Bronchial epithelial cell (primary cell): ENCODE data around the gene FAAH. TPM values are rescaled to one million over a fixed set of nuclear protein-coding genes. Genes with fewer than 3 reads are reported as not detected.
A peak's percentile ranks its signal among the peaks of the same experiment; 100 is the strongest.

Experiments used
- DNase-seq: peaks from one replicate; pipeline ENCODE4 v3.0.0-alpha.2; 2010; ENCODE audit warnings: low read depth
- FAIRE-seq: peaks from 2 replicates; lab custom pipeline; 2011; peaks lifted over from hg19 to GRCh38; lab: Jason Lieb, UNC
- H3K27me3 ChIP-seq: 2 replicates; pipeline ENCODE4 v1.5.1; 2011; ENCODE audit warnings: low read length; ENCODE audit not compliant: control insufficient read depth, insufficient read depth
- H3K36me3 ChIP-seq: 2 replicates; pipeline ENCODE4 v1.5.1; 2011; ENCODE audit warnings: low read length; ENCODE audit not compliant: control insufficient read depth, insufficient read depth
- H3K4me3 ChIP-seq: 2 replicates; pipeline ENCODE4 v1.5.1; 2011; ENCODE audit warnings: mild to moderate bottlenecking, low read depth, low read length, control low read depth
- CTCF ChIP-seq: IDR thresholded peaks from 2 replicates; pipeline ENCODE4 v1.5.1; 2011; ENCODE audit warnings: mild to moderate bottlenecking, moderate library complexity, low read length, control low read depth, inconsistent platforms; ENCODE audit not compliant: insufficient read depth, severe bottlenecking
- total RNA-seq: library from RNA; depleted of rRNA; stranded (reverse); fragments of >200 nt; gene quantifications from 2 replicates; pipeline ENCODE4 v1.2.1, GENCODE V29; 2014

The FAAH gene
- total RNA-seq, 1 donor from 2014 or later = 10.5 TPM

DNA sequence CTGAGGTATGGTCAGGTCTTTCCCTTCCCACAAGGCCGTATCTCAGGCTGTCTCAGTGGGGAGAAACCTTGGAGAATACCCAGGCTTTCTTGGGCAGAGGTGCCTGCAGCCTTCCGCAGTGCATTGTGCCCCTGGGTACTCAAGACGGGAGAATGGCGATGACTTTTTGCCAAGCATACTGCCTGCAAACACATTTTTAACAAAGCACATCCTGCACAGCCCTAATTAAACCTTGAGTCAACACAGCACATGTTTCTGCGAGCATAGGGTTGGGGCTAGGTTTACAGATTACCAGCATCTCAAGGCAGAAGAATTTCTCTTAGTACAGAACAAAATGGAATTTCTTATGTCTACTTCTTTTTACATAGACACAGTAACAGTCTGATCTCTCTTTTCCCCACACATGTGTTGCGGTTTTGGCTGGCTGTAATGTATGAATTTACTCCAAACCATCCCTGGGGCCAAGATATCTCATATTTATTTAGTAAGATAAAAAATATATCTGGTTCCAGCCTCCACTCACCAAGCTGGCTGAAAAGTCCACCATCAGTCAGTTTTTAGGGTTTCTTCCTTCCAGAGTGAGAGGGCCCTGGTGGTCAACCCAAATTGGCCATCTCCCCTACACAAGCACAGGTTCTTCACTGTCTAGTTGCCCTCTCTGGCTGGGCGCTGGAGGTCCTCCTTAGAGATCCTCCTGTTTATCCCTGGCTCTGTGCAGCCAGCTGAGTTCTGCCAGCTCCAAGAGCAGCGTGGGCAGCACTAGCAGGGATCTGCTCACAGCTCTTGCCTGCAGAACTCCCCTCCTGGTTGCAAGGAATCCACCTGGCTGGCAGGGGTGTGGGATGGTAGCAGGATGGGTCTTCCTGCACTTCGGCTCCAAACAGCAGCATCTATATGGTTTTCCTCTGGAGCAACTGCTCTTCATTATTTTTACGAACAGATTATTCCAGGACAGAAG, 2.6 kb downstream of the FAAH start:
- no peak for FAIRE-seq
- Histone ChIP-seq H3K27me3 (no peaks in the 10 kb centered on the region), H3K4me3 (no peak overlapping the region), H3K36me3 (no peaks in the 10 kb centered on the region)
- peak; percentile 46 for DNase-seq
- no peak for TF ChIP-seq CTCF

DNA sequence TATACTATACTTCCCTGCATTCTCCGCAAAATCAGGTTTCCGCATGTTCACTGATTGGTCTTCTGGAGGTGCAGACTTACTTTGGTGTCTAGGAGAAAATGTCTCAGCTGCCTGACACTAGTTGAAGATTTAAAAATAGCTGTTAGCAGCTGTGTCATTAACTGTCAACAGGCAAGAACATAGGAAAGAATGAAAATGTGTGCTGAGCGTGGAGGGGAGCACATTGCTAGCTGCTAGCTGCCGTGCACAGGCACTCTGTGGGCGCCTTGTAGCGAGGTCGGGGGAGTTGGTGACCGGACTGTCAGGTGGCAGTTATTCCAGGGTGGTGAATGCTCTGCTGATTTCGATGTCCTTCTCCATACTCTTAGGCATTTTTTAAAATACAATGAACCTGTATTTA, 5.2 kb downstream of the FAAH start:
- no peak for FAIRE-seq
- DNase-seq = no peak
- Histone ChIP-seq H3K27me3 (no peaks in the 10 kb centered on the region), H3K36me3 (no peaks in the 10 kb centered on the region), H3K4me3 (no peak overlapping the region)
- TF ChIP-seq CTCF = no peak

GRCh38 chr1:46400421-46400820, 6.3 kb downstream of the FAAH start:
- FAIRE-seq (no peak), DNase-seq (no peak)
- H3K4me3 ChIP-seq = no peak overlapping the region
- TF ChIP-seq CTCF = no peak
- no peaks in the 10 kb centered on the region for H3K27me3 ChIP-seq
- H3K36me3 ChIP-seq = no peaks in the 10 kb centered on the region

DNA sequence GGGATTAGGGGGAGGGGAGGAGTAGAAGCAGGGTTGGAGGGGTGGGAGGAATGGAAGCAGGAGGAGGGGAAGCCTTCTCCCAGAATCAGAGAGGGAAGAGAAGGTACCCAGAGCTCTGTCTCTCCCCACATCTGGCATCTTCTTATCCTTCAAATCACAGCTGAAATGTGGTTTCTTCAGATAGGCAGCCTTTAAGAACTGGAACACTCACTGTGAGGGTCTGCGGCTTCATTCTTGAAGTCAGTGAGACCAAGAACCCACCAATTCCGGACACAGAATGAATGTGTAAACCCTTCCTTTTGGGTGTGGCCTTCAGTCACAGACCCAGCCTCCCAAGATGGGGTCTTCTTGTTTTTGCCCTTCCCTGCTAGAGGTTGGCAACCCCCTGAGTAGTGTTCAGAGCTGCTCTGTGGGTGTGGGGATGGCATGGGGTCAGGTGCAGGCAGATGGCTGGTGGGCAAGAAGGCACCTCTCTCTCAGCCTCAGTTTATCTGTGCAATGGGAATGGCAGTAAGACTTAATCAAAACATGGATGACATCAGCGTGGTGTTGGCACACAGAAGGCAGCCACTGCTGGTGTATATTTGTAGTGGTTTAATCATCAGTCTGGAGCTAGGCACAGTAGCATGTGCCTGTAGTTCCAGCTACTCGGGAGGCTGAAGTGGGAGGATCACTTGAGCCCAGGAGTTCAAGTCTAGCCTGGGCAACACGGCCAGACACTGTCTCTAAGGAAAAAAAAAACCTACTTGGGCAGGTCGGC, 7.2 kb downstream of the FAAH start:
- peaks cover 4% of the 10 kb centered on the region for H3K36me3 ChIP-seq
- no peak for TF ChIP-seq CTCF
- FAIRE-seq (no peak), DNase-seq (peak; percentile 68)
- no peak overlapping the region for H3K4me3 ChIP-seq
- H3K27me3 ChIP-seq = no peaks in the 10 kb centered on the region

DNA sequence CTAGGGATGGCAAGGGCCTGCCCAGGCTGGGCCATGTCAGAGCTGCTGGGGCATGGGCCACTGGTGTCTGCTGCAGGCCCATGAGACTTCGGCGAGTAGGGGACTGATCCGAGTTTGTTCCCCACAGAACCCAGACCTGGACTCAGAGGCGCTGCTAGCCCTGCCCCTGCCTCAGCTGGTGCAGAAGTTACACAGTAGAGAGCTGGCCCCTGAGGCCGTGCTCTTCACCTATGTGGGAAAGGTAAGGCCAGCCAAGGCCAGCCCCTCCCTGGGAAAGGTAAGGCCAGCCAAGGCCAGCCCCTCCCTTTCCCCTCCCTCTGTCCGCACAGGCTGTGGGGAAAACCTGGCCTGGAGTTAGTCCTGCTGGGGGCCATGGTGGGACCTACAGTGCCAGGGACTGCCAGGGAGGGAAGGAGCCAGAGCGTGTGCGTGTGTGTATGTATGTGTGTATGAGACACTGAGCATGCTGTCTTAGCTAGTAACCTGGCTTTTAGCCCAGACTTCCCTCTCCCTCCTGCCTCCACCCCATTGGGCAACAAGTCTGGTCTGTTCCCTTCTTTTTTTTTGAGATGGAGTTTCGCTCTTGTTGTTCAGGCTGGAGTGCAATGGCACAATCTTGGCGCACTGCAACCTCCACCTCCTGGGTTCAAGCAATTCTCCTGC, 8.0 kb downstream of the FAAH start:
- no peak for TF ChIP-seq CTCF
- H3K36me3 ChIP-seq = peaks cover 6% of the 10 kb centered on the region
- H3K27me3 ChIP-seq = no peaks in the 10 kb centered on the region
- DNase-seq (peak; percentile 97), FAIRE-seq (peak; percentile 86)
- no peak overlapping the region for H3K4me3 ChIP-seq
